CD8-positive, alpha-beta memory T cell (primary cell): ENCODE data around the gene ITGB4. TPM values are rescaled to one million over a fixed set of nuclear protein-coding genes. Genes with fewer than 3 reads are reported as not detected.
A peak's percentile ranks its signal among the peaks of the same experiment; 100 is the strongest.

ENCODE experiments used
- CTCF ChIA-PET: fragments of 350-600 bp; sonication (Branson Sonifier 250); formaldehyde crosslinking; loops from one replicate; lab custom pipeline; 2021; ENCODE audit warnings: antibody characterized with exemption; lab: Charles Lee
- POLR2A ChIA-PET: fragments of 350-600 bp; sonication (Branson Sonifier 250); formaldehyde crosslinking; loops from one replicate; lab custom pipeline; 2021; ENCODE audit warnings: antibody characterized with exemption; lab: Charles Lee
- DNase-seq, 5 donors: peaks; one replicate each; pipeline versions ENCODE4 v3.0.0 to v3.0.0-alpha.2; 2020 to 2022; ENCODE audit warnings: mixed read lengths in 1 of 5
- H3K27ac ChIP-seq: one replicate; pipeline ENCODE4 v1.7.0; 2013; ENCODE audit warnings: low read depth, mild to moderate bottlenecking, low read length, moderate library complexity
- H3K27me3 ChIP-seq: 2 replicates; pipeline ENCODE4 v1.7.0; 2013; ENCODE audit warnings: low read length, mild to moderate bottlenecking; ENCODE audit not compliant: insufficient read depth, poor library complexity, severe bottlenecking
- H3K36me3 ChIP-seq: 2 replicates; pipeline ENCODE4 v1.7.0; 2013; ENCODE audit warnings: mild to moderate bottlenecking, low read length, moderate library complexity; ENCODE audit not compliant: insufficient read depth
- H3K4me1 ChIP-seq: 2 replicates; pipeline ENCODE4 v1.7.0; 2013; ENCODE audit warnings: mild to moderate bottlenecking, low read length, moderate library complexity; ENCODE audit not compliant: insufficient read depth
- H3K4me3 ChIP-seq: 2 replicates; pipeline ENCODE4 v1.7.0; 2013; ENCODE audit warnings: mild to moderate bottlenecking, low read length
- H3K9me3 ChIP-seq: 2 replicates; pipeline ENCODE4 v1.7.0; 2013; ENCODE audit warnings: mild to moderate bottlenecking, low read length
- H3K27ac Mint-ChIP-seq, 8 donors: one replicate each; pipeline ENCODE4 v1.8.0; 2020 to 2021; ENCODE audit warnings: mixed read lengths in 8 of 8, mild to moderate bottlenecking in 6 of 8, inconsistent platforms in 3 of 8, moderate library complexity in 3 of 8
- H3K27me3 Mint-ChIP-seq, 2 donors: one replicate each; pipeline ENCODE4 v1.8.0; 2020 to 2021; ENCODE audit warnings: mixed read lengths in 2 of 2, mild to moderate bottlenecking in 1 of 2, moderate library complexity in 1 of 2
- H3K36me3 Mint-ChIP-seq, 3 donors: one replicate each; pipeline ENCODE4 v1.8.0; 2020 to 2021; ENCODE audit warnings: mixed read lengths in 3 of 3, inconsistent platforms in 1 of 3, mild to moderate bottlenecking in 1 of 3
- H3K4me1 Mint-ChIP-seq, 3 donors: one replicate each; pipeline ENCODE4 v1.8.0; 2020 to 2021; ENCODE audit warnings: mixed read lengths in 3 of 3, inconsistent platforms in 1 of 3, mild to moderate bottlenecking in 1 of 3
- H3K4me3 Mint-ChIP-seq, 7 donors: one replicate each; pipeline ENCODE4 v1.8.0; 2020 to 2021; ENCODE audit warnings: mixed read lengths in 7 of 7, mild to moderate bottlenecking in 6 of 7, moderate library complexity in 4 of 7, inconsistent platforms in 2 of 7
- H3K9me3 Mint-ChIP-seq, 5 donors: one replicate each; pipeline ENCODE4 v1.8.0; 2020 to 2022; ENCODE audit warnings: mixed read lengths in 5 of 5, mild to moderate bottlenecking in 3 of 5, moderate library complexity in 2 of 5, inconsistent platforms in 1 of 5
- polyA plus RNA-seq: library from polyadenylated mRNA; unstranded; fragments of 300-500 nt; fragmentation: Illumina TruSeq; gene quantifications from one replicate; pipeline ENCODE4 v1.2.3, GENCODE V29; 2021
- total RNA-seq, 2 experiments: library from RNA; stranded (reverse); gene quantifications; one replicate each; pipeline ENCODE4 v1.2.3, GENCODE V29; 2021

Gene ITGB4
- total and polyA plus RNA-seq, 3 experiments from 2014 or later, result 1.5 to 2.1 (median 1.8) TPM

- Mint-ChIP-seq H3K9me3 (no peaks in the 10 kb centered on the region), H3K27ac (peak overlapping the region in 1 of 8 donors; percentile 40), H3K4me1 (peaks cover 3 to 6% (median 4%) of the 10 kb centered on the region in 3 donors), H3K36me3 (peaks cover 6 to 91% (median 26%) of the 10 kb centered on the region in 3 donors), H3K4me3 (no peak overlapping the region), H3K27me3 (no peaks in the 10 kb centered on the region)
- no peak for DNase-seq
- no peak overlapping the region for H3K27ac ChIP-seq
- ChIA-PET CTCF (interaction anchor here (0.8 kb wide), 1 partner anchor 51 kb away, joined by 4 read pairs; no protein-coding TSS in a partner anchor), POLR2A (interaction anchor here (0.6 kb wide), 1 partner anchor 10 kb away, joined by 5 read pairs; no protein-coding TSS in a partner anchor)
- H3K4me3 ChIP-seq, result no peak overlapping the region
- H3K36me3 ChIP-seq, result peaks cover 63% of the 10 kb centered on the region
- H3K27me3 ChIP-seq, result no peaks in the 10 kb centered on the region
- H3K4me1 ChIP-seq, result no peaks in the 10 kb centered on the region
- no peaks in the 10 kb centered on the region for H3K9me3 ChIP-seq
Measured at GRCh38 chr17:75698659-75699058, 22.6 kb upstream of the ITGB4 start.

DNA sequence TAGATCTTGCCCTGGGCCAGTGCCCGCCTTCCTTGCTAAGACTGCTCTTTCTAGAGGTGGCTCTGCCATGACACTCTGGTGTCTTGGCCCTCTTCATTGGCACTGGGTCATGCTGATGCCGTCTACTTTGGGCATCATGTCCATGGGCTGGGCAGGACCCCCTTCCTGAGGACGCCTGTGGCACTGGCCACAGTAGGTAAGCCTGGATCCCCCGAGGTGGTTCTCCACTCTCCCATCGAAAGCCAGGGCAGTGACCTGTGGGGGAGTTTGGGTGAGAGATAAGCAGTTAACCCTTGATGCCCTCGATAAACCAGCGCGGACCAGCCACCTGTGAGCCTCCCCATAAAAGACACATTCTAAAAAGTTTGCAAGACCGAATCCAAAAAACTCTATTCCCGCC, 20.0 kb upstream of the ITGB4 start:
- H3K36me3 ChIP-seq, result peaks cover 63% of the 10 kb centered on the region
- H3K4me1 ChIP-seq, result no peaks in the 10 kb centered on the region
- POLR2A ChIA-PET, result no interaction called here
- Mint-ChIP-seq H3K9me3 (no peaks in the 10 kb centered on the region), H3K27me3 (no peaks in the 10 kb centered on the region), H3K27ac (peak overlapping the region in 1 of 8 donors; percentile 39), H3K36me3 (peaks cover 10 to 93% (median 29%) of the 10 kb centered on the region in 3 donors), H3K4me3 (no peak overlapping the region), H3K4me1 (peaks cover 0 to 6% (median 4%) of the 10 kb centered on the region in 3 donors)
- no peak for DNase-seq
- CTCF ChIA-PET, result no interaction called here
- H3K9me3 ChIP-seq, result no peaks in the 10 kb centered on the region
- no peaks in the 10 kb centered on the region for H3K27me3 ChIP-seq
- no peak overlapping the region for H3K4me3 ChIP-seq
- H3K27ac ChIP-seq, result no peak overlapping the region

GRCh38 chr17:75703191-75703590, 18.1 kb upstream of the ITGB4 start:
- H3K4me1 ChIP-seq, result no peaks in the 10 kb centered on the region
- Mint-ChIP-seq H3K36me3 (peaks cover 10 to 96% (median 34%) of the 10 kb centered on the region in 3 donors), H3K27ac (peak overlapping the region in 1 of 8 donors; percentile 41), H3K27me3 (no peaks in the 10 kb centered on the region), H3K4me3 (no peak overlapping the region), H3K9me3 (no peaks in the 10 kb centered on the region), H3K4me1 (no peaks in the 10 kb centered on the region)
- DNase-seq, result no peak
- H3K36me3 ChIP-seq, result peaks cover 69% of the 10 kb centered on the region
- no peaks in the 10 kb centered on the region for H3K27me3 ChIP-seq
- no peak overlapping the region for H3K27ac ChIP-seq
- no peak overlapping the region for H3K4me3 ChIP-seq
- POLR2A ChIA-PET, result no interaction called here
- H3K9me3 ChIP-seq, result no peaks in the 10 kb centered on the region
- CTCF ChIA-PET, result no interaction called here

DNA sequence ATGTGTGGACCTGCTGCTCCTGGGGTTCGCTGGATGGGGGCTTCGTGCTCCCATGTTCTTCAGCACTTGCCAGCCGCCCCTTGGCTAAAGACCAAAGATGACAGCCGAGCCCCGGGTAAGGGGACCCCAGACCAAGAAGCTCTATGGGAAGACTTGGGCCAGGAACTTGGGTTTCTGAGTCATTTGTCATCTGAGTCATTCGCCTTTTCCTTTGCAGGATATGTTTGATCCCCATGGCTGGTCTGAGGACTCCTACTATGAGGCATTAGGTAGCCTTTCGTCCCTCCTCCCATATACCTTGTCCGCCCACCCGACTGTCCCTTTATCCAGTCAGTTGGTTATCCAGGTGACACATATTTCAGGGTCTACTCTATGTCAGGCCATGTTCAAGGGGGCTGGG, 17.7 kb upstream of the ITGB4 start:
- Histone ChIP-seq H3K4me1 (no peaks in the 10 kb centered on the region), H3K9me3 (no peaks in the 10 kb centered on the region), H3K27me3 (no peaks in the 10 kb centered on the region), H3K36me3 (peaks cover 69% of the 10 kb centered on the region), H3K4me3 (no peak overlapping the region), H3K27ac (no peak overlapping the region)
- H3K4me1 Mint-ChIP-seq, result no peaks in the 10 kb centered on the region
- no peak overlapping the region for H3K27ac Mint-ChIP-seq
- H3K27me3 Mint-ChIP-seq, result no peaks in the 10 kb centered on the region
- no peaks in the 10 kb centered on the region for H3K9me3 Mint-ChIP-seq
- H3K36me3 Mint-ChIP-seq, result peaks cover 10 to 98% (median 36%) of the 10 kb centered on the region in 3 donors
- ChIA-PET CTCF (no interaction called here), POLR2A (no interaction called here)
- H3K4me3 Mint-ChIP-seq, result no peak overlapping the region
- DNase-seq, result no peak

- POLR2A ChIA-PET, result interaction anchor here (0.9 kb wide), 1 partner anchor 63 kb away, joined by 3 read pairs; no protein-coding TSS in a partner anchor
- Mint-ChIP-seq H3K27ac (no peak overlapping the region), H3K4me1 (no peaks in the 10 kb centered on the region), H3K9me3 (no peaks in the 10 kb centered on the region), H3K27me3 (no peaks in the 10 kb centered on the region), H3K4me3 (no peak overlapping the region), H3K36me3 (peaks cover 10 to 87% (median 32%) of the 10 kb centered on the region in 3 donors)
- Histone ChIP-seq H3K27me3 (no peaks in the 10 kb centered on the region), H3K9me3 (no peaks in the 10 kb centered on the region), H3K27ac (no peak overlapping the region), H3K4me1 (no peaks in the 10 kb centered on the region), H3K36me3 (peaks cover 61% of the 10 kb centered on the region), H3K4me3 (no peak overlapping the region)
- CTCF ChIA-PET, result no interaction called here
- DNase-seq, result no peak
Measured at GRCh38 chr17:75704963-75705875, 16.0 kb upstream of the ITGB4 start.

DNA sequence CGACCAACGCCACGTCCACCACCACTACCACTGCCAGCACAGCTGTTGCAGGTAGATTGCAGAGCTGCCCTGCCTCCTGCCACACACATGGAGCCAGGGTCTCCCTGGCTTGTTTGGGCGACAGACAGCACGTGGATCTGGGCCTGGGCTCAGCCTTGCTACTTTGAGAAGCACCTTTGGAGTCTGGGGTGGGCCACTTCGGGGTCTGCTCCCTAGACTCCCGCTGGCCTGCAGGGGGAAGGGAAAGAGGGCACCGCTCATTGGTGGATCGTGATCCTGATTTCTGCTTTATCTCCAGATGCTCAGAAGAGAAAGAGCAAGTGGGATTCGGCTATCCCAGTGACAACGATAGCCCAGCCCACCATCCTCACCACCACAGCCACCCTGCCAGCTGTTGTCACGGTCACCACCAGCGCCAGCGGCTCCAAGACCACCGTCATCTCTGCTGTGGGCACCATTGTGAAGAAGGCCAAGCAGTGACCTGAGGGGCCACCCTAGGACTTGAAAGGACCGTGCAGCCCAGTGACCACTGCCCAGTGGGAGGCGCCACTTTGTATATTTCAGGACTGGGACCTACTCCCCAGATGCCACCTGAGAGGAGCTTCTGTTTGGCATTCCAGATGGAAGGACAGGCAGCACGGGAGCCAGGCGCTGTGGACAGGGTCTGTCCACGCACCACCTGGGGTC, 15.1 kb upstream of the ITGB4 start:
- Histone ChIP-seq H3K36me3 (peaks cover 52% of the 10 kb centered on the region), H3K27me3 (no peaks in the 10 kb centered on the region), H3K4me3 (no peak overlapping the region), H3K27ac (no peak overlapping the region), H3K4me1 (no peaks in the 10 kb centered on the region), H3K9me3 (no peaks in the 10 kb centered on the region)
- Mint-ChIP-seq H3K4me1 (no peaks in the 10 kb centered on the region), H3K27me3 (no peaks in the 10 kb centered on the region), H3K27ac (no peak overlapping the region), H3K36me3 (peaks cover 10 to 78% (median 26%) of the 10 kb centered on the region in 3 donors), H3K4me3 (no peak overlapping the region), H3K9me3 (no peaks in the 10 kb centered on the region)
- ChIA-PET POLR2A (interaction anchor here (0.9 kb wide), 1 partner anchor 62 kb away, joined by 3 read pairs; no protein-coding TSS in a partner anchor), CTCF (no interaction called here)
- no peak for DNase-seq

- peak overlapping the region in 1 of 8 donors; percentile 25 for H3K27ac Mint-ChIP-seq
- H3K36me3 ChIP-seq, result peaks cover 43% of the 10 kb centered on the region
- no peaks in the 10 kb centered on the region for H3K27me3 ChIP-seq
- no peak overlapping the region for H3K27ac ChIP-seq
- DNase-seq, result no peak
- no peak overlapping the region for H3K4me3 Mint-ChIP-seq
- no peak overlapping the region for H3K4me3 ChIP-seq
- POLR2A ChIA-PET, result no interaction called here
- CTCF ChIA-PET, result no interaction called here
- no peaks in the 10 kb centered on the region for H3K9me3 ChIP-seq
- peaks cover 4 to 68% (median 20%) of the 10 kb centered on the region in 3 donors for H3K36me3 Mint-ChIP-seq
- no peaks in the 10 kb centered on the region for H3K4me1 Mint-ChIP-seq
- H3K27me3 Mint-ChIP-seq, result no peaks in the 10 kb centered on the region
- H3K4me1 ChIP-seq, result no peaks in the 10 kb centered on the region
- no peaks in the 10 kb centered on the region for H3K9me3 Mint-ChIP-seq
Measured at GRCh38 chr17:75707079-75707571, 14.1 kb upstream of the ITGB4 start.
